ENCODE measurements around the gene LRRC18.

LRRC18 gene

DNA sequence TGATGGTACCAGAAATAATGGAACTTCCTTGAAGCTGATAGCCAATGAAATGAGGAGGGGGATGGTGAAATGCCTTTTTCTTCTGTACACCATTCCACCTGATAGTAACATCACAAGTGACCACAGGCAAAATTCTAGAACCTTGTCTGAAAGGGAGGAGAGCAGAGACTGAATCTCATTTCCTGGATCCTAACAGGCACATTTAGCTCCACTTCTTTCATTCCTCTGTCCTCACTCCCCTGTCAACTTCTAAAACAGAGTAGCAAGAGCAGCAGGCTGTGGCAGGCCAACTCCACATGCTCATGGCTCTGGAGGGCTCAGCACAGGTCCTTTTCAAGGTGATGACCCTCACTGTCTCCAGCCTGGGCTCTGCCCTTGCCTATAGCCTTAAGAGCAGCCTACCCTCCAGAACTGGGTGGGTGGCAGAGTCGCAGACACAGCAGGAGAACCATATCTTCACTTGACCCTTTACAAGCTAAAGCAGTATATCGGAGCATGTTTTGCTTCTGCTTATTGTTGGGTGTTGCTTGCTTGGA is at the start of gene LRRC18:
LRRC18 (minus strand) TSS at position 51 of the 536 bp plus-strand sequence. CDS start 25,685 bp downstream, outside the sequence.
- Histone ChIP-seq H3K27me3 (ENCODE audit: control insufficient read depth, insufficient read depth, low read length) (no peaks in the 10 kb centered on the region), H3K79me2 (no peaks in the 10 kb centered on the region), H3K4me1 (no peaks in the 10 kb centered on the region), H3K4me2 (ENCODE audit: low read length) (no peak within 1 kb of the TSS), H3K27ac (no peak within 1 kb of the TSS), H2AFZ (no peak within 1 kb of the TSS), H3K9ac (no peak within 1 kb of the TSS), H3K4me3 (ENCODE audit: low read depth, low read length) (no peak within 1 kb of the TSS), H3K36me3 (ENCODE audit: control insufficient read depth, insufficient read depth, low read length) (no peaks in the 10 kb centered on the region), H3K9me3 (ENCODE audit: control insufficient read depth, low read length) (no peaks in the 10 kb centered on the region)
- TF ChIP-seq, protein P1, sequence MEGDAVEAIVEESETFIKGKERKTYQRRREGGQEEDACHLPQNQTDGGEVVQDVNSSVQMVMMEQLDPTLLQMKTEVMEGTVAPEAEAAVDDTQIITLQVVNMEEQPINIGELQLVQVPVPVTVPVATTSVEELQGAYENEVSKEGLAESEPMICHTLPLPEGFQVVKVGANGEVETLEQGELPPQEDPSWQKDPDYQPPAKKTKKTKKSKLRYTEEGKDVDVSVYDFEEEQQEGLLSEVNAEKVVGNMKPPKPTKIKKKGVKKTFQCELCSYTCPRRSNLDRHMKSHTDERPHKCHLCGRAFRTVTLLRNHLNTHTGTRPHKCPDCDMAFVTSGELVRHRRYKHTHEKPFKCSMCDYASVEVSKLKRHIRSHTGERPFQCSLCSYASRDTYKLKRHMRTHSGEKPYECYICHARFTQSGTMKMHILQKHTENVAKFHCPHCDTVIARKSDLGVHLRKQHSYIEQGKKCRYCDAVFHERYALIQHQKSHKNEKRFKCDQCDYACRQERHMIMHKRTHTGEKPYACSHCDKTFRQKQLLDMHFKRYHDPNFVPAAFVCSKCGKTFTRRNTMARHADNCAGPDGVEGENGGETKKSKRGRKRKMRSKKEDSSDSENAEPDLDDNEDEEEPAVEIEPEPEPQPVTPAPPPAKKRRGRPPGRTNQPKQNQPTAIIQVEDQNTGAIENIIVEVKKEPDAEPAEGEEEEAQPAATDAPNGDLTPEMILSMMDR (IDR thresholded peaks at IDR 0.05): no peak

DNA sequence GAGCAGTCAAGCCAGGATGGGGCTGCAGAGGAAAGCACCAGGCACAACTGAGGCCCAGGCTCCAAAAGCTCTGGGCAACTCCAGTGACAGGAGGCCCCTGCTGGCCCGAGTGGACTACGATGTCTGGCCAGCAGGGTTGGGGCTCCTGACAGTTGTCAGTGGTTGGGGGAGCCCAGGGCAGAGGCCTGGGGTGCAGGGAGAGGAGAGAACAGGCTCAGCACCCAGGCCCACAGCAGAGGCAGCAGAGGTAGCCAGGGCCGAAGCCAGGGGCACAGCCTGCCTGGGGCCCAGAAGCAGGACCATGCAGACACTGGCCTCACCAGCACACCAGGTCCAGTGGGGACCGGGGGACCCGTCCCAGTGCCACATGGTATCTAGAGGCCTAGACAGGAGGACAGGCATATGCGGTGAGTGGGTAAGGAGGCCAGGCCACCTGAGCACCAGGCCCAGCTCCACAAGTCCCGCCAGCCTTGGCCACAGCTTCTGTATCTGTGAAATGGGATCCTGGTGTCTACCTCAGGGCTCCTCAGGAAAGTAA is 46.0 kb upstream of the LRRC18 start:
- Histone ChIP-seq H3K79me2 (no peaks in the 10 kb centered on the region), H3K4me1 (peaks cover 5% of the 10 kb centered on the region), H3K36me3 (ENCODE audit: control insufficient read depth, insufficient read depth, low read length) (no peaks in the 10 kb centered on the region), H3K9me3 (ENCODE audit: control insufficient read depth, low read length) (no peaks in the 10 kb centered on the region), H3K27ac (no peak overlapping the region), H3K4me3 (ENCODE audit: low read depth, low read length) (no peak overlapping the region), H3K9ac (no peak overlapping the region), H3K4me2 (ENCODE audit: low read length) (no peak overlapping the region), H3K27me3 (ENCODE audit: control insufficient read depth, insufficient read depth, low read length) (no peaks in the 10 kb centered on the region), H2AFZ (no peak overlapping the region)
- TF ChIP-seq, protein P1 (IDR thresholded peaks at IDR 0.05): no peak

DNA sequence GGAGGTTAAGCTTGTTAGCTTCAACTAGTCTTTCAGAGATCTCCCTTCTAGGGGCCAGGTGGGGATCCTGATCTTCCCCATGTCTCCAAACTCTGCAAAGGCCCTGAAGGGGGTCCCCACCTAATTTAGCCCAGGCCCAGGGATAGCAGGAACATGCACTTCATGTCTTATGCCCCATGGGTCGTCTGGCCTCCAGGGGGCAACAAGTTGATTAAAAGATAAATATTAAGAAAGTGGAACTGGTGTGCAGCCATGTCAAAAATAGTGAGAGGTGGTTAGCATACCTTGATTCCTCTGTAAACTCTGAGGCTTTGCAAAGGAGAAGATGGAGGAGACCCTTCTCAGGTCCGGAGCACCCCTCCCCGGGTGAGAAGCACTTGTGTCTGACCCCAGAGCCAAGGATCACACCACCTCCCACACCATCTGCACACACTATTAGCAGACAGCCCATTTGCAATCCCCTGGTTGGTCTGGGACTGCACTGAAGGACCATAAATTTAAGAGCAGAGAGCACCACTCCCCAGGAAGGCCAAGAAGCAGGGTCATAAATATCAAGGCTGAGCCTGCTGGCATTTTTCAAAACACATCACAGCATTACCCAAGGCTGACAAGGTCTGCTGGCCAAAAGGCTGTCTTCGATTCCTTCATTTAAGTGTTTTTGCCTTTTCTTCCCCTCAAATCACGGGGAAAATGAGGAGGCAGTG is 44.2 kb upstream of the LRRC18 start:
- no peak overlapping the region for H3K4me2 ChIP-seq (ENCODE audit: low read length)
- no peaks in the 10 kb centered on the region for H3K27me3 ChIP-seq (ENCODE audit: control insufficient read depth, insufficient read depth, low read length)
- TF ChIP-seq, protein P1 (IDR thresholded peaks at IDR 0.05): no peak
- no peak overlapping the region for H3K9ac ChIP-seq
- H2AFZ ChIP-seq: no peak overlapping the region
- H3K4me3 ChIP-seq (ENCODE audit: low read depth, low read length): no peak overlapping the region
- no peaks in the 10 kb centered on the region for H3K9me3 ChIP-seq (ENCODE audit: control insufficient read depth, low read length)
- H3K79me2 ChIP-seq: no peaks in the 10 kb centered on the region
- H3K27ac ChIP-seq: no peak overlapping the region
- peaks cover 9% of the 10 kb centered on the region for H3K4me1 ChIP-seq
- no peaks in the 10 kb centered on the region for H3K36me3 ChIP-seq (ENCODE audit: control insufficient read depth, insufficient read depth, low read length)

DNA sequence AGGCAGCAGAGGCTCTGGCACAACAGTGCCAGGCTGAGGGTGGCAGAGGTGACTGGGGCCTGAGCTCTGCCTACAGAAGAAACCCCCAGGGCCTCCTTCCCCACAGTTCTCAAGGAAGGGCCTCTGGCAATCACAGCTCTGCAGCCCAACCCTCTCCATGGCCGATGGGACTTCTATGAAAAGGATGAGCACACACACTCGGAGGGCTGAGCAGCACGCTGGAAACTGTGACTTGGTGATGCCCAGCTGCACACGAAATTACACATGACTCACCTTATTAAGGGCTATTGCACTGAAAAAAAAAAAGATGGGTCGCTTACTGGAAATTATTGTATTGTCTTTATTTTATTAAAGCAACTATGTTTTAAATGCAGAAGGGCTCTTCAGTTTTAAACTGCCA is 42.9 kb upstream of the LRRC18 start:
- TF ChIP-seq, protein P1 (IDR thresholded peaks at IDR 0.05): no peak
- no peak overlapping the region for H3K4me3 ChIP-seq (ENCODE audit: low read depth, low read length)
- H3K27ac ChIP-seq: no peak overlapping the region
- no peak overlapping the region for H2AFZ ChIP-seq
- H3K9me3 ChIP-seq (ENCODE audit: control insufficient read depth, low read length): no peaks in the 10 kb centered on the region
- H3K4me1 ChIP-seq: peaks cover 9% of the 10 kb centered on the region
- no peak overlapping the region for H3K4me2 ChIP-seq (ENCODE audit: low read length)
- no peaks in the 10 kb centered on the region for H3K27me3 ChIP-seq (ENCODE audit: control insufficient read depth, insufficient read depth, low read length)
- no peaks in the 10 kb centered on the region for H3K79me2 ChIP-seq
- H3K9ac ChIP-seq: no peak overlapping the region
- no peaks in the 10 kb centered on the region for H3K36me3 ChIP-seq (ENCODE audit: control insufficient read depth, insufficient read depth, low read length)
